Prostate gland (tissue), 2 donors: ENCODE data around the gene TMEM18.

Source experiments
- POLR2A ChIP-seq: fragments of 450-650 bp; IDR thresholded peaks from one replicate; pipeline ENCODE4 v1.6.1; 2016; ENCODE audit warnings: antibody characterized with exemption, mild to moderate bottlenecking
- TF ChIP-seq, protein P1 (sequence below), 4 experiments: fragments of 200-600 bp in 2 of 4; fragments of 450-650 bp in 2 of 4; sonication (generic) in 2 of 4; IDR thresholded peaks; 1 replicate in 3 of 4; 2 replicates in 1 of 4; pipeline ENCODE4 v1.5.1; 2016 to 2019; ENCODE audit warnings: antibody characterized with exemption in 4 of 4, mild to moderate bottlenecking in 2 of 4, moderate library complexity in 2 of 4

DNA sequence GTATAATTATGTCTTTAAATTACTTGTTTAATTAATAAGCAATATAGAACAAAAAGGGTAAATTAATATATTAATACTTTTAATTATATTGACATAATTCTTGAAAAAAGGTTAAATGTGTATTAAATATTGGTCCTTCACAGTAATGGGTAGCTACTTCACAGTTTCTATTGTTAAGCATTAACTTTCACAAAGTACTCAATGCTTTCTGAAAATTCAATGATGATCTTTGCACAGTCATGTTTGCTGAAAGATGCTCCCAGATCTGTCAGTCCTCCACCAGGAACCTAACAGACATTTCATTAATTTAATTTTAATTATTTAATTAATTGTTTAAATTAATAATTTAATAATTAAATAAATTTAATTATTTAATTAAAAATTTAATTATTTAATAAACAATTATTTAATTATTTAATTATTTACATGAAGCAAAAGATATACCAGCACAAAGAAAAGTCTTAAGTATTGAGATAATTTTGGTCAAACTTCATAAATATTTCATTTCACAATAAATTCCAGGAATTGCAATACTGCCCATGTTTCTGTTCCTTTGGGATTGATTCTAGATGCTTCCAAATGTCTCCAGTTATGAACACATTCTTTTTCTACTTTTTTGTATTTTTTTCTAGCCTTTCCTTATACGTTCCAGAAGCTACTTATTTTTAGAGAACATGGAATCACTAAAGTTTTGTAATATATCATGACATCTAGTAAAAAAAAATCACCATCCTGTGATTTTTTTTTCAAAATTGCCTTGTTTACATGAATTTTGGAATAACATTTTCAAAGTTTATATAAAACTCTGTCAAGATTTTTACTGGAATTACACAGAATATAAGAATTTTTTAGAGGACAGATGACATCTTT lies 46.5 kb downstream of the TMEM18 start:
- no peak for TF ChIP-seq POLR2A
- TF ChIP-seq, protein P1, sequence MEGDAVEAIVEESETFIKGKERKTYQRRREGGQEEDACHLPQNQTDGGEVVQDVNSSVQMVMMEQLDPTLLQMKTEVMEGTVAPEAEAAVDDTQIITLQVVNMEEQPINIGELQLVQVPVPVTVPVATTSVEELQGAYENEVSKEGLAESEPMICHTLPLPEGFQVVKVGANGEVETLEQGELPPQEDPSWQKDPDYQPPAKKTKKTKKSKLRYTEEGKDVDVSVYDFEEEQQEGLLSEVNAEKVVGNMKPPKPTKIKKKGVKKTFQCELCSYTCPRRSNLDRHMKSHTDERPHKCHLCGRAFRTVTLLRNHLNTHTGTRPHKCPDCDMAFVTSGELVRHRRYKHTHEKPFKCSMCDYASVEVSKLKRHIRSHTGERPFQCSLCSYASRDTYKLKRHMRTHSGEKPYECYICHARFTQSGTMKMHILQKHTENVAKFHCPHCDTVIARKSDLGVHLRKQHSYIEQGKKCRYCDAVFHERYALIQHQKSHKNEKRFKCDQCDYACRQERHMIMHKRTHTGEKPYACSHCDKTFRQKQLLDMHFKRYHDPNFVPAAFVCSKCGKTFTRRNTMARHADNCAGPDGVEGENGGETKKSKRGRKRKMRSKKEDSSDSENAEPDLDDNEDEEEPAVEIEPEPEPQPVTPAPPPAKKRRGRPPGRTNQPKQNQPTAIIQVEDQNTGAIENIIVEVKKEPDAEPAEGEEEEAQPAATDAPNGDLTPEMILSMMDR (IDR thresholded peaks at IDR 0.05): no peak
